Measurements from ENCODE around the gene ATP6V0C.
"Not testable (repeated sequence)": the region's sequence is repeated elsewhere in the genome, so short reads cannot be mapped to it uniquely, and the experiment has no call there.

ATP6V0C gene

GRCh38 chr16:2476345-2476720, 37.4 kb upstream of the ATP6V0C start:
- TF ChIP-seq, protein P1, sequence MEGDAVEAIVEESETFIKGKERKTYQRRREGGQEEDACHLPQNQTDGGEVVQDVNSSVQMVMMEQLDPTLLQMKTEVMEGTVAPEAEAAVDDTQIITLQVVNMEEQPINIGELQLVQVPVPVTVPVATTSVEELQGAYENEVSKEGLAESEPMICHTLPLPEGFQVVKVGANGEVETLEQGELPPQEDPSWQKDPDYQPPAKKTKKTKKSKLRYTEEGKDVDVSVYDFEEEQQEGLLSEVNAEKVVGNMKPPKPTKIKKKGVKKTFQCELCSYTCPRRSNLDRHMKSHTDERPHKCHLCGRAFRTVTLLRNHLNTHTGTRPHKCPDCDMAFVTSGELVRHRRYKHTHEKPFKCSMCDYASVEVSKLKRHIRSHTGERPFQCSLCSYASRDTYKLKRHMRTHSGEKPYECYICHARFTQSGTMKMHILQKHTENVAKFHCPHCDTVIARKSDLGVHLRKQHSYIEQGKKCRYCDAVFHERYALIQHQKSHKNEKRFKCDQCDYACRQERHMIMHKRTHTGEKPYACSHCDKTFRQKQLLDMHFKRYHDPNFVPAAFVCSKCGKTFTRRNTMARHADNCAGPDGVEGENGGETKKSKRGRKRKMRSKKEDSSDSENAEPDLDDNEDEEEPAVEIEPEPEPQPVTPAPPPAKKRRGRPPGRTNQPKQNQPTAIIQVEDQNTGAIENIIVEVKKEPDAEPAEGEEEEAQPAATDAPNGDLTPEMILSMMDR (conservative IDR thresholded peaks at IDR 0.05; ENCODE audit: low read depth, low read length): no peak
- H3K4me3 ChIP-seq (ENCODE audit: low read length): no peak overlapping the region
- no peak for DNase-seq (ENCODE audit: low read depth)

GRCh38 chr16:2476741-2477140, 37.0 kb upstream of the ATP6V0C start:
- no peak for DNase-seq (ENCODE audit: low read depth)
- H3K4me3 ChIP-seq (ENCODE audit: low read length): no peak overlapping the region
- TF ChIP-seq, protein P1 (conservative IDR thresholded peaks at IDR 0.05; ENCODE audit: low read depth, low read length): no peak

GRCh38 chr16:2477327-2477726, 36.4 kb upstream of the ATP6V0C start:
- DNase-seq (ENCODE audit: low read depth): no peak
- TF ChIP-seq, protein P1 (conservative IDR thresholded peaks at IDR 0.05; ENCODE audit: low read depth, low read length): no peak
- no peak overlapping the region for H3K4me3 ChIP-seq (ENCODE audit: low read length)

- DNase-seq (ENCODE audit: low read depth): no peak
- TF ChIP-seq, protein P1 (conservative IDR thresholded peaks at IDR 0.05; ENCODE audit: low read depth, low read length): no peak
- H3K4me3 ChIP-seq (ENCODE audit: low read length): no peak overlapping the region
These were observed 35.5 kb upstream of the ATP6V0C start for GRCh38 chr16:2478279-2478678.

GRCh38 chr16:2479996-2480395, 33.8 kb upstream of the ATP6V0C start:
- H3K4me3 ChIP-seq (ENCODE audit: low read length); DNase-seq (ENCODE audit: low read depth): not testable (repeated sequence)

GRCh38 chr16:2480948-2481347, 32.8 kb upstream of the ATP6V0C start:
- TF ChIP-seq, protein P1 (conservative IDR thresholded peaks at IDR 0.05; ENCODE audit: low read depth, low read length): no peak
- DNase-seq (ENCODE audit: low read depth): no peak
- H3K4me3 ChIP-seq (ENCODE audit: low read length): no peak overlapping the region

- H3K4me3 ChIP-seq (ENCODE audit: low read length): no peak overlapping the region
- TF ChIP-seq, protein P1 (conservative IDR thresholded peaks at IDR 0.05; ENCODE audit: low read depth, low read length): no peak
- DNase-seq (ENCODE audit: low read depth): no peak
These were observed 32.1 kb upstream of the ATP6V0C start for GRCh38 chr16:2481676-2482075.

GRCh38 chr16:2482249-2482648, 31.5 kb upstream of the ATP6V0C start:
- H3K4me3 ChIP-seq (ENCODE audit: low read length): no peak overlapping the region
- TF ChIP-seq, protein P1 (conservative IDR thresholded peaks at IDR 0.05; ENCODE audit: low read depth, low read length): no peak
- no peak for DNase-seq (ENCODE audit: low read depth)
